Fibroblast of peridontal ligament (primary cell): ENCODE data around the gene LILRA2.
"Not testable (repeated sequence)": the region's sequence is repeated elsewhere in the genome, so short reads cannot be mapped to it uniquely, and the experiment has no call there.

Experiments
- DNase-seq: peaks from one replicate; pipeline ENCODE4 v3.0.0-alpha.2; 2010; ENCODE audit errors: extremely low read depth

Gene LILRA2

GRCh38 chr19:54573330-54573872 lies at the start of gene LILRA2:
LILRA2 (plus strand) TSS chr19:54573790; CDS start chr19:54573879, 89 bp downstream.
- no peak for DNase-seq

GRCh38 chr19:54525636-54526035 lies 48.0 kb upstream of the LILRA2 start:
- no peak for DNase-seq

DNA sequence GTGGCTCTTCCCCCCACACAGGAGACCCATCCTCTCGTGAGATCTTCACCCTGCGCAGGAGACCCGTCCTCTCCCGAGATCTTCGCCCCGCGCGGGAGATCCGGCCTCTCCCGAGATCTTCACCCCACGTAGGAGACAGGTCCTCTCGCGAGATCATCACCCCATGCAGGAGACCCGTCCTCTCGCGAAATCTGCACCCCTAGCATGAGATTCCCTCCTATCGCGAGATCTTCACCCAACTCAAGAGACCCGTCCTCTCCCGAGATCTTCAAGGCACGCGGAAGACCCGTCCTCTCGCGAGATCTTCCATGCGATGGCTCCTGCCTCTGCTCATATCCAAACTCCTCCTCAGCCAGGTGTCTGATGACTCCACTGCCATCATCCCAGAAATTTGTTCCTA lies 46.6 kb upstream of the LILRA2 start:
- DNase-seq: no peak

DNA sequence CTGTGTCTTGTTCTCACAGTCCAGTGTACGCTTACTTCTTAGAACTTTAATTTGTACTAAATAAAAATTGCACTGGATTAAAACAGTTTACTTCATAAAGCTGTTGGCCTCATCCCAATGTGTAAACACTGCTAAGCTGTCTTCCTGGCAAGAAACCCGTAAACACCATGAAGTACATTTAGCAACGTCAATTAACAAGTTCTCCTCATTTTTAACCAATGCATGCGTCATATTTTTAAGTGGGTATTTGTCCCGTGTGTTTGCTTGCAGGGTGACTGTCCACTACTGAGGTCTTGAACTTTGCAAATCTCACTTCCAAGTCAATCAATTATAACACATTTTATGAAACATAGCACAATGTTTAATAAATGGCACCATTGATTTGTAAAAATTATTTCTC lies 42.7 kb upstream of the LILRA2 start:
- DNase-seq: no peak

DNA sequence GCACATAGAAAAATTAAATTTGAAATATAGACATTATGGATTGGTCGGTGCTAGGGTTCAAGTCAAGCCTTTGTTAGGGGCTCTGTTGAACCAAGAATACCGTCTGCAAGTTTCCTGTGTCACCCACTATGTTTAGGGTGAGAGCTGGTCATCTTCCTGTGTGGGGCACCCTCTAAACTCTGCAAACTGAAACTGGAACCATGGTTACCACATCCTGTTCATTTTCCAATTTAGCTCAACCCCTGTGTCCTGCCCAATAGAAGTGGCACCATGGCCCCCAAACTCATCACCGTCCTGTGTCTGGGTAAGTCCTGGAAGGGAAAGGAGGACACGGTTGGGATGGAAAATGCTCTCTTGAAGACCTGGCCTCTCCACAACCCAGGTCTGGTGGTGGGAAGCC lies 41.1 kb upstream of the LILRA2 start:
- no peak for DNase-seq

- no peak for DNase-seq
Measured at GRCh38 chr19:54533476-54533875, 40.1 kb upstream of the LILRA2 start.

GRCh38 chr19:54534156-54534555 lies 39.4 kb upstream of the LILRA2 start:
- no peak for DNase-seq

- no peak for DNase-seq
Measured at GRCh38 chr19:54535601-54536000, 38.0 kb upstream of the LILRA2 start.

- no peak for DNase-seq
Measured at GRCh38 chr19:54536956-54537355, 36.6 kb upstream of the LILRA2 start.

DNA sequence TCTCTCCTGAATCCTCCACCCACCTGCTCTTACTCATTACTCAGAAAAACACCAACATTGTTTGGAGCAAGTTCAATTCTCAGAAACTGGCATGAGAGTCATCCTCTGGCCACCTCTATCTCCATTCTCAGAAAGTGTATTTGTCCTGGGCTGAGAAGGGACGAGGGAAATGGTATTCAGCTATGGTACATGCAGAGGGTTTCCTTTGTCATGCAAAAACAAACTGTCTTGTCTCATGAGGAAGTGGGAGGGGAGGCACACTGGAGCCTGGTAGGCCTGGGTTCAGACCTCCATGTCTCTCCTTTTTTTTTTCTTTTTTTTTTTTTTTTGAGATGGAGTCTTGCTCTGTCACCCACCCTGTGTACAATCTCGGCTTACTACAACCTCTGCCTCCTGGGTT lies 31.9 kb upstream of the LILRA2 start:
- no peak for DNase-seq

GRCh38 chr19:54548806-54549205 lies 24.8 kb upstream of the LILRA2 start:
- DNase-seq: no peak

GRCh38 chr19:54549224-54549623 lies 24.4 kb upstream of the LILRA2 start:
- no peak for DNase-seq

DNA sequence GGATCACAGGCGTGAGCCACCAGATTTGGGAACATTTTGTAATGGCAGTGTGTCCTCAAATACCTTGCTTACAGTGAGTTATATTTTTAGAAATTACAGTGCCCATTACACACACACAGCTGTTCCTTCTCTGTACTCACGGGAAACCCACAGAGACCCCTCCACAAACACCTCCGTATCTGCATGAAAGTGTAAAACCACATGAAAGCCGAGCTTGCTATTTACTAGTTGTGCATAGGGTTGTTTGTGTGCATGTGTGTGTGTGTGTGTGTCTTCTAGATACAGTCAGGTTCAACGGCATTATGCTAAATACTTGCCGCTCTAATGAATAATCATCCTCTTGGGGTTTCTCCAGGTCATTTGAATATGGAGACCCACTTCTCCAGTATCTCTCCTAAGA lies 22.3 kb upstream of the LILRA2 start:
- no peak for DNase-seq

DNA sequence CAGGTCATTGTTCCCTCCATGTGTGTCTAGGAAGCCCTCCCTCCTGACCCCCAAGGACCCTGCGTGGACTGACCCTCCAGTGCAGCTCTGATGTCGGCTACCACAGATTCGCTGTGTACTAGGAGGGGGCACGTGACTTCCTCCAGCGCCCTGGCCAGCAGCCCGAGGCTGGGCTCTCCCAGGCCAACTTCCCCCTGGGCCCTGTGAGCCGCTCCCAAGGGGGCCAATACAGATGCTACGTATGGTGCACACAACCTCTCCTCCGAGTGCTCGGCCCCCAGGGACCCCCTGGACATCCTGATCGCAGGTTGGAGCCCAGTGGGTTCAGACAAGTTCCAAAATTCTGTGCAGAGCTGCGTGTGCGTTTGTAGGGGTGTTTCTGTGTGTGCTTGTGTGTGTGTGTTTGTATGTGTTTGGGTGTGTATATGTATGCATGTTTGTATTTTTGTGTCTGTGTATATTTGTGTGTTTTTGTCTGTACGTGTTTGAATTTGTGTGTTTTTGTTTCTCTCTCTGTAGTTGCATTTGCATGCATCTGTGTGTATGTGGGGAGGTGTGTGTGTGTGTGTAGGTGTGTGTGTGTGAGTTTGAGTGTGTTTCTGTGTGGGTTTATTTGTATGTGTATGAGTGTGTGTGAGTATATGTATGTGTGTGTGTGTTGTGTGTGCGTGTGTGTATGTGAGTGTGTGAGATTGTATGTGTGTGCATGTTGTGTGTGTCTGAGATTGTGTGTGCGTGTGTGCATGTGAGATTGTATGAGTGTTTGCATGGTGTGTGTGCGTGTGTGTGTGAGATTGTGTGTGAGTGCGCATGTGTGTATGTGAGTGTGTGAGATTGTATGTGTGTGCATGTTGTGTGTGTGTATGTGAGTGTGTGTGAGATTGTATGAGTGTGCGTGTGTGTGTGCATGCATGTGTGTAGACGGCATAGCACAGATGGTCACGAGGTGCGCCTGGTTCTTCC lies 21.4 kb upstream of the LILRA2 start:
- no peak for DNase-seq

DNA sequence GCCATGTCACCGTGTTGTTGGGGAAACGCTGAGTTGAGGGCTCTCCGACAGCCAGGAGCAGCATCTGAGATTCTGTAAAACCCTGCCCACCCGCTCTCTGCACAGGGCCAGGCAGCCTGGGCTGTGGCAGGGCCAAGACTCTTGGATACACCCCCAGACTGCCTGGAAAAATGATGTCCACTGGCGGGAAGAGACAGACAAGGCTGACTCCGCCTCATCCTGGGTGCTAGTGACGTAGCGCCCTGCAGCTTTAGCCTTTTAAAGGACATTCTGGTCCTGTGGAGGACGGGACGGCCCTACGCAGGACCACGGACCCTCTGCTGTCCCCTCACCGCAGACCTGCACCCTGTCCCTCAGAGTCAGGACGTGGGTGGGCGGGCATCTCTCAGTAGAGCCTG lies 20.7 kb upstream of the LILRA2 start:
- no peak for DNase-seq

DNA sequence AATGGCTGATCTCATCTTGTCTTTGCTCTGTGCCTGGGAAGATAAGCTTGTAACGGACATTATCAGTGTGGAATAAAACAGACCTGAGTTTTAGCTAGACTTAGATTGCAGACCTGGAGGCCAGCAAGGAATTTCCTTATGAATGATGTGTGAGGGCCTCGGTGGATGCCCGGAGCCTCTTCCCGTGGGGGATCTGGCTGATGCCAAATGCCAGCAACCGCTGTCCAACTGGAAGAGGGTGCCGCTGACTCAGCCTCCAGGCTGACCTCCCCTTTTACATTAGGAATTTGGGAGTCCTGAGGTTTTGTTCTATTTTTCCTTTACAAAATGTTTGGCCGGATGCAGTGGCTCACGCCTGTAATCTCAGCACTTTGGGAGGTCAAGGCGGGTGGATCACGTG lies 19.6 kb upstream of the LILRA2 start:
- DNase-seq: no peak

DNA sequence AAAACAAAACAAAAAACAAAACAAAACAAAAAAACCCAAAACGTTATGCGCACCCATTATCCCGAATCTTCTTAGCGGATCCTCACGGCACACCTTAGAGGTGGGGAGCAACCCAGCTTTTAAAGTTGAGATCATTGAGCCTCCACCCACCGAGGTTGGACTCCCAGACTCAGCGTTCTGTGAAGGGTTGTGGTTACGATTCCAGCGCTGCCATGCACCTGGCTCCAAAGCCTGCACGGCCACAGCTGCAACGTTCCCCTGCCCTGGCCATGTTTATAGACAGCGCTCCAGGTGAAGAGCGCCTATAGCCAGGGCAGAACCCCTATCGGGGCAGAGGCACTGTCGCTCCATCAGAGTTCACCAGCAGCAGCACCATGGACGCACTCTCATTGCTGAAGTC lies 18.7 kb upstream of the LILRA2 start:
- DNase-seq: no peak

DNA sequence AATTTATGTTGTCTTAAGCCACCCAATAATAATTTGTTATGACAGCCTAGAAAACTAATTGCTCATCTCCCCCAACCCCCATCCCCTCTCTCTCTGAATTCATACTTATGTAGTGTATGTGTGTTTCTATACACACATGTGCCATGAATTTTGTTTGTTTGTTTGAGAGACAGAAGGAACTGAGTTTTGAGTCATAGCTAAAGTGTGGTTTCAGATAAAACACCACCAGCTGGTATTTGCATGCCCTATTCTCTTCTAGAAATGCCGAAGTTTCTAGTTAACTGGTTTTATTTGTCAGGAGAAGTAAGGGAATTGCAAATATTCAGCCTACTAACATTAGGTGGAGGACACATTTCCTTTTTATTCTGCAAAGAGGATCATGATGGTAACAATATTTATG lies 17.4 kb upstream of the LILRA2 start:
- no peak for DNase-seq

- no peak for DNase-seq
Measured at GRCh38 chr19:54558339-54558738, 15.3 kb upstream of the LILRA2 start.

DNA sequence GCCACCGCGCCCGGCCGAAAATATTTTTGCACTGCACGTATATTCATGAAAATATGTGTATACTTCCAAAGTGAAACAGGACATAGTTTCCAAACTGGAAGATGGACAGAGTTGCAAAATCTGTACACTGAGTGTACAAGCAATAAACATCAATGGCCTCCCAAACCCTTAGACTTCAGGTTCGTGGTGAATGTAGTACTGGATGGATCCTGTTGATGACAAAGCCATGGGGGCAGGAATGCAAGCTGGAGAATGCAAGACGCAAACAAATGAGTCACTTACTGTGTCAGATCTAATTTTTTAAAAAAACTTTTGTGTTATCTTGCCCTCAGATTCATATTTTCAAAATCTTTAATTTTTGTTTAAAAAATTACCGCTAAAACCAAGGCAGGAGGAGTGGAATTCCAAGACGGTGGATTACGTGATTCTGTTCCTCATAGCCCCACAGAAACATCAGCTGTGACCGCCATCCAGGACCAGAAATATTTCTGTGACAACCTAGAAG lies 12.7 kb upstream of the LILRA2 start:
- no peak for DNase-seq

DNA sequence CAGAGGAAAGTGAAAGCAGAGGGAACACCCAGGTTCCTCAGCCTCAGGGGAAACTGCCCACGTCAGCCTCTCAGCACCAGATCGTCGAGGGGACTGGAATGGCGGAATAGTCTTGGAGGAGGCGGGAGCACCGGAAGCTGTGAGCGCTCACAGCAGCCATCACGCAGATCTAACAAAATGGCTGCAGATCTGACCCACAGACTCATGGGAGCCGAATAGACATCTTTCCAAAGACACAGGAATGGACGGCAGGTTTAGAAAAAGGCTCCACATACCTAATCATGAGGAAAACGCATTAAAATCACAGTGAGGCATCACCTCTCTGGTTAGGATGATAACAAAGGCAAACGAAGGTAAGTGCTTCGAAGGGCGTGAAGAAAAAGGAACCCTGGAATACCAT lies 11.8 kb upstream of the LILRA2 start:
- no peak for DNase-seq

DNA sequence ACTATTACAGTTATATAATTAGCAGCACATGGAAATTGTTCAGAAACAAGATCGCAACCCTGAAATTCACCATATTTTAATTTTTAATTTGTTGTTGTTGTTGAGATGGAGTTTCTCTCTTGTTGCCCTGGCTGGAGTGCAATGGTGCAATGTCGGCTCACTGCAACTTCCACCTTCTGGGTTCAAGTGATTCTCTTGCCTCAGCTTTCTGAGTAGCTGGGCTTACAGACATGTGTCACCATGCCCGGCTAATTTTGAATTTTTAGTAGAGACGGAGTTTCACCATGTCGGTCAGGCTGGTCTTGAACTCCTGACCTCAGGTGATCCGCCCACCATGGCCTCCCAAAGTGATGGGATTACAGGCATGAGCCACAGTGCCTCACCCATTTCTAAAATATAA lies 10.4 kb upstream of the LILRA2 start:
- not testable (repeated sequence) for DNase-seq

DNA sequence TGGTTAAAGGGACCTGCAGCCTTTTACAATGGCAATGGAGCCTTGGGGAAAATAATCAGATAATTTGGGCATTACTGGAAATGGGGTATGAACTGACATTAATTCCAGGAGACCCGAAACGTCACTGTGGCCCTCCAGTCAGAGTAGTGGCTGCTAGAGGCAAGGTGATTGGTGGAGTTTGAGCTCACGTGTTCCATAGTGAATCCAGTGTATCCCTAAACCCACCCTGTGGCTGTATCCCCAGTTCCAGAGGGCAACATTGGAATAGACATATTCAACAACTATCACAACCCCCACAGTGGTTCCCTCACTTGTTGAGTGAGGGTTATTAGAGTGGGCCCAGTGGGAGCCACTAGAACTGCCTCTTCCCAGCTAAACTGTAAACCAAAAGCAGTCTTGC lies 3.3 kb upstream of the LILRA2 start:
- no peak for DNase-seq
